PFSK-1 (cell line): ENCODE data around the gene SAP130.

Experiments
- POLR2AphosphoS5 ChIP-seq: IDR thresholded peaks from 2 replicates; pipeline ENCODE4 v1.6.1; 2012; ENCODE audit warnings: low read depth, mild to moderate bottlenecking, control low read depth, low read length, moderate library complexity
- TAF1 ChIP-seq: IDR thresholded peaks from 2 replicates; pipeline ENCODE4 v1.6.1; 2012; ENCODE audit warnings: low read length, control low read depth, borderline replicate concordance; ENCODE audit not compliant: insufficient read depth

GRCh38 chr2:127953128-127953718 is 74.6 kb downstream of the SAP130 start:
- no peak for TF ChIP-seq POLR2AphosphoS5
- TF ChIP-seq TAF1 = no peak
